Activated T-helper 1 cell treated with anti-CD3 and anti-CD28 coated beads, Interleukin-12 subunit alpha, Interleukin-12 subunit beta, Interleukin-2, Interleukin-4 antibody, amounts not matched to agents 30 ng/mL and 10 ng/mL and 1 ng/mL, durations not matched to agents 14 hours and 24 hours and 36 hours (primary cell): ENCODE data around the gene PIEZO2. TPM values are rescaled to one million over a fixed set of nuclear protein-coding genes. Genes with fewer than 3 reads are reported as not detected.

Source experiments
- DNase-seq: peaks from one replicate; pipeline ENCODE4 v3.0.0; 2021; ENCODE audit warnings: low spot score
- H3K27ac Mint-ChIP-seq: one replicate; pipeline ENCODE4 v1.8.0; 2021; ENCODE audit warnings: mild to moderate bottlenecking, mixed read lengths
- H3K27me3 Mint-ChIP-seq: one replicate; pipeline ENCODE4 v1.8.0; 2022; ENCODE audit warnings: mild to moderate bottlenecking, moderate library complexity, mixed read lengths; ENCODE audit not compliant: insufficient read depth
- H3K36me3 Mint-ChIP-seq: one replicate; pipeline ENCODE4 v1.8.0; 2021; ENCODE audit warnings: low read depth, mixed read lengths
- H3K4me1 Mint-ChIP-seq: one replicate; pipeline ENCODE4 v1.8.0; 2021; ENCODE audit warnings: low read depth, mixed read lengths
- H3K4me3 Mint-ChIP-seq: one replicate; pipeline ENCODE4 v1.8.0; 2021; ENCODE audit warnings: mild to moderate bottlenecking, moderate library complexity, mixed read lengths
- H3K9me3 Mint-ChIP-seq: one replicate; pipeline ENCODE4 v1.8.0; 2021; ENCODE audit warnings: mixed read lengths
- intact Hi-C: fragments of 100-400 bp; cut with micrococcal nuclease; formaldehyde crosslinking; loops from one replicate; pipeline ENCODE4 v1.15.1; 2024
- total RNA-seq: library from RNA; stranded (reverse); gene quantifications from 2 replicates; pipeline ENCODE4 v1.2.3, GENCODE V29; 2022

The PIEZO2 gene
- total RNA-seq, 1 donor from 2014 or later: not detected

DNA sequence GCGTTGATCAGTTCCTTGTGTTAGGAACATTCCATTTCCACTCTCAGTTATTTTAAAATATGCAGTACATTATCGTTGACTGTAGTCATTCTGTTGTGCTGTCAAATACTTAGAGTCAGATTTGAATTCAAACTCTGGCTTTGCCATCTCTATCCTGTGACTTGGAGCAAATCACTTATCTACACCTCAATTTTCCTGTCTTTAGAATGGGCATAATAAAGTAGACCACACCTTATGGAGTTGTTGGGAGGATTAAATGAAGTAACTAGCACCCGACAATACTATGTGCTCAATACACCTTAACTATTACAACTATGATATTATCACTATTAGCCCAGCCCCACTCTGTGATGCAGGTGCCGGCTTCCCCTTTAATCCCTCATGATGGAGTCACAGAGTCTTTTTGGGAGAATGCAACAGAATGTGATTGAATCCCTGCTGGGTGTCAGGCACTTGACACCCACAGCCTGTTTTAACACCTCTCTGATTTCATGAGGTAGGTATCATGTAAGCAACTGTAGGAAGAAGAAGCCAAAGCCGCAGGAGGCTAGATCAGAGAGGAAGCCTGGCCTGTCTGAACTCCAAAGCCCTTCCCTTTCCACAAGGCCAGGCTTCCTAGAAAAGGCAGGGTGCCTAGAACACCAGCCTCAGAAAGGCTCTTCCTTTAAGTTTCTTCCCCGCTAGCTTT, 315.1 kb downstream of the PIEZO2 start:
- Mint-ChIP-seq H3K27me3 (peaks cover 1% of the 10 kb centered on the region), H3K36me3 (no peaks in the 10 kb centered on the region), H3K27ac (no peak overlapping the region), H3K9me3 (no peaks in the 10 kb centered on the region), H3K4me1 (no peaks in the 10 kb centered on the region), H3K4me3 (no peak overlapping the region)
- DNase-seq: no peak
- intact Hi-C loops: no loop called here

DNA sequence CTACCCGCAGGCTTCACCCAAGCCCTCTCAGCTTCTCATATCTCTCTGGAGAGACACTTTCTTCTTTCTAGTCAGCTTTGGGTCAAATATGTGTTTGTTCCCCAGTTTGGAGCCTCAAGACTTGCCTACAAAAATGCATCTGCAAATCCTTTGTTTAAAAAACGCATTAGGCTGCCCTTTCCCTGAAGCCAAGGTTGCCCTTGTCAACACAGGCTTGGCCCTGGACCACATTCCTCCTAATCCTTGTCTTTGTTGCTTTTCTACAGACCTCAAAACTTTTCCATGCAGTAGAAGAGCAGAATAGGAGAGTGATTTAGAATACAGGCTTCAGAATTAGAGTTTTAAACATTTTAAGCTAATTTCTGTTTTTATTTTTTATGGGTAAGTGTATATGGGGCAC, 315.7 kb downstream of the PIEZO2 start:
- Mint-ChIP-seq H3K27ac (no peak overlapping the region), H3K4me3 (no peak overlapping the region), H3K4me1 (no peaks in the 10 kb centered on the region), H3K27me3 (peaks cover 1% of the 10 kb centered on the region), H3K9me3 (no peaks in the 10 kb centered on the region), H3K36me3 (no peaks in the 10 kb centered on the region)
- intact Hi-C loops: no loop called here
- no peak for DNase-seq

DNA sequence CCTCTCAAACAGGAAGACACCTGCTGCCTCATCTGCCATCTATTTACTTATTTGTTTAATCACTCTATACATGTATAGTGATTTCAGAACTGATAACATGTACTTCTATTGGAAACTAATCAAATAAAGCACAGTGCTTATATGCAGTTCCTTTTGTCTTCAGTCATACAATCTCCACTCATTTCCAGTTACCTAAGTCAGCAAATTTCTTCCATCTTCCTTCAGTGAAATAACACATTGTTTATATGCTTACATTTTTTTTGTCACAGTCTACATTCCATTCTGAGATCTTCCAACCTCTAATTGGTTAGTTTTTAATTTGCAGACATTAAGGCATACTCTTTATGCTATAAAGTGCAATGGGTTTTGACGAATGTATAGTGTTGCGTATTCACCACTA, 323.0 kb downstream of the PIEZO2 start:
- H3K4me3 Mint-ChIP-seq: no peak overlapping the region
- H3K27ac Mint-ChIP-seq: no peak overlapping the region
- H3K4me1 Mint-ChIP-seq: peaks cover 5% of the 10 kb centered on the region
- intact Hi-C loops: no loop called here
- no peaks in the 10 kb centered on the region for H3K9me3 Mint-ChIP-seq
- H3K27me3 Mint-ChIP-seq: peaks cover 10% of the 10 kb centered on the region
- H3K36me3 Mint-ChIP-seq: no peaks in the 10 kb centered on the region
- DNase-seq: no peak

DNA sequence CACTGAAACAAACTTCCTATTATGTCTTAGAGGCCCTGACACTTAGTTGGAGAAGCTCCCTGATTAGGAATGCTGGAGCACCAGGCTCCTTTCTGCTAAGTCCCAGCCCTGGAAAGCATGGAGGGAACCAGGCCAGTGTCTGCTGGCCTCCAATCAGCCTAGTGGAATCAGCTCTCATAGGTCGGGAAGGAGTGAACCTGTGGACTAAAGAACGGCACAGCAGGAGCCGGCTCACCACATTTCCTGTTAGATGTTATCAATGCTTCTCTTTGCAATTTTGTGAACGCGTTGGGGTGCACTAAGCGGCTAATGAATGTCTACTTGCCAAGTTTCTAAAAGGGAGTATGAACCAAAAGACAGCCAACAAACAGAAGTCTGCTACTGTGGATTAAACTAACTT, 326.9 kb downstream of the PIEZO2 start:
- Mint-ChIP-seq H3K36me3 (no peaks in the 10 kb centered on the region), H3K27ac (no peak overlapping the region), H3K27me3 (peaks cover 11% of the 10 kb centered on the region), H3K9me3 (peaks cover 10% of the 10 kb centered on the region), H3K4me1 (peaks cover 5% of the 10 kb centered on the region), H3K4me3 (no peak overlapping the region)
- no peak for DNase-seq
- intact Hi-C loops: no loop called here

DNA sequence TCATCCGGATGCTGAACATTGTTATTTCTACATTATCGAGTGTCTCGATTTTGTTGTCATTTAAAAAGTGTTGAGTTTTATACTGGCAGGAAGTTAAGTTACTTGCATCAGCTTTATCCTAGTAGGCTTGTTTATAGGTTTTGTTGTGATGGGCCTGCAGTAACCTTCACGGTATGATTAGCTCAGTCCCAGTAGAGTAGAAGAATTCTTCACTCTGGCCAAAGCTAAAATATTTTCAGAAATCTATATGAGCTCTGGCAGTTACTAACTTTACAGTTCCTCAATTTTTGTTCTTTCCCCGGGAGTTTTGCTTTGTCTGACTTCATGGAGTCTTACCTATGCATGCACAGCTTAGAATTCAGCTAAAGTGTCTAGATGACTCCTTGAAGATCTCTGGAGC, 328.7 kb downstream of the PIEZO2 start:
- H3K4me1 Mint-ChIP-seq: peaks cover 5% of the 10 kb centered on the region
- H3K36me3 Mint-ChIP-seq: no peaks in the 10 kb centered on the region
- H3K27ac Mint-ChIP-seq: no peak overlapping the region
- H3K9me3 Mint-ChIP-seq: peaks cover 10% of the 10 kb centered on the region
- intact Hi-C loops: no loop called here
- no peak overlapping the region for H3K4me3 Mint-ChIP-seq
- H3K27me3 Mint-ChIP-seq: peaks cover 11% of the 10 kb centered on the region
- no peak for DNase-seq

DNA sequence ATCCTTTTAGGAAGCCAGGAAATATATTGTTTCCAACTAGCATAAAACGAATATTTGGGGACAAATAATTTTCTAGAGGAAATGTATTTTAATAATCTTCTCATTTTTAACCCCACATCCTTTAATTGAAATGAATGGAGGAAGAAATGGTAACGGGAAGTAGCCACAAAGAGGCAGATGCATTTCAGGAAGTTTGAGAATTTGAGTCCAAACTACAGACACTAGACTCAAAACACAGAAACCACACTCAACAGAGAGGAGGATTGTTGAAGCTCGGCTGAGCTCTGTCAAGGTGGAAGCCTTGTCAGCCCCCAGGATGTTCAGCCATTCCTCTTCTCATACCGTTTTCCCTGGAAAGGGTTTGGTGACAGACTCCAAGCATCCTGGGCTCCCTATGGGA, 335.0 kb downstream of the PIEZO2 start:
- no peaks in the 10 kb centered on the region for H3K4me1 Mint-ChIP-seq
- H3K4me3 Mint-ChIP-seq: no peak overlapping the region
- DNase-seq: no peak
- H3K27ac Mint-ChIP-seq: no peak overlapping the region
- intact Hi-C loops: no loop called here
- peaks cover 2% of the 10 kb centered on the region for H3K27me3 Mint-ChIP-seq
- no peaks in the 10 kb centered on the region for H3K9me3 Mint-ChIP-seq
- no peaks in the 10 kb centered on the region for H3K36me3 Mint-ChIP-seq

DNA sequence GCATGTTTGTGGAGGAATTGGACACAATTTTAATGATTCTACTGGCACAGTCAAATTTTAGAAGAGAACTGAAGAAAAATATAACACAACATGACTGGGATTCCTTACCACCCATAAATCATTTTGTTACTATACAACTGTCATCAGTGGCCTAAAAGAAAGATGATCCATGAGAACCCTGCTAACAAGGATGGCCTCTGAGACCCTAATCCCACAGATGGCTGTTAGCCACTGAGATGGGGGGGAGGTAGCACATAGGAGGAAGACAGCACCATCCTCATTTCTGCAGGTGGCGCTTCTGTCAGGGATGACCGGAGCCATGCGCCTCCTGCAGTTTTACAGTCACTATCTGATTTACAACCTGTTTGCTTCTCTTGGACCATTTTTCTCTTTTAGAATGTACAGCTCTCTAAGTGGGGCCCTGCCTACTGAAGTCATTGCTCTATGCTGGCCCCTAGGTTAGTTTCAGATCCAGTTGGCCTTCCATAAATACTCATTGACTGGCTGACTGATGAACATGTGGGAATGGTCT, 343.7 kb downstream of the PIEZO2 start:
- Mint-ChIP-seq H3K27me3 (peaks cover 7% of the 10 kb centered on the region), H3K27ac (no peak overlapping the region), H3K9me3 (no peaks in the 10 kb centered on the region), H3K4me1 (no peaks in the 10 kb centered on the region), H3K4me3 (no peak overlapping the region), H3K36me3 (no peaks in the 10 kb centered on the region)
- DNase-seq: no peak
- intact Hi-C loops: no loop called here

DNA sequence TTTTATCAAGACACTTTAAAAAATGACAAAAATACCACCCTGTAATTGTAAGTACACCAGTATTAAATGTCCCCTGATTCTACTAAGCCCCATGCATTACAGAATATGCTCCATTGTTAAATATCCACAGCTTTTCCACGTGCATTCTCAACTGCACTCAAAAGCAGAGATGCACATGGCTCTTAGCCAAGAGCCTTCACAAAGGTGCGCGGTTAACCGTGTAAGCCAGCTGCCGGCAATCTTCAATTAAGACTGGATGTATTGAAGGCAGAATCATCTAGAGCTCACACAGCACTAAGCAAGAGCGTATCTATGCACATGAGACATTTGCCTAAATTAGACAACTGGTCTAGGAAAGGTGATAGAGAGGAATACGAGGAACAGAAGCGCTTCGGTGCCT, 345.2 kb downstream of the PIEZO2 start:
- no peak for DNase-seq
- no peak overlapping the region for H3K4me3 Mint-ChIP-seq
- H3K27me3 Mint-ChIP-seq: peaks cover 7% of the 10 kb centered on the region
- H3K27ac Mint-ChIP-seq: no peak overlapping the region
- intact Hi-C loops: no loop called here
- H3K4me1 Mint-ChIP-seq: no peaks in the 10 kb centered on the region
- H3K9me3 Mint-ChIP-seq: no peaks in the 10 kb centered on the region
- H3K36me3 Mint-ChIP-seq: no peaks in the 10 kb centered on the region

DNA sequence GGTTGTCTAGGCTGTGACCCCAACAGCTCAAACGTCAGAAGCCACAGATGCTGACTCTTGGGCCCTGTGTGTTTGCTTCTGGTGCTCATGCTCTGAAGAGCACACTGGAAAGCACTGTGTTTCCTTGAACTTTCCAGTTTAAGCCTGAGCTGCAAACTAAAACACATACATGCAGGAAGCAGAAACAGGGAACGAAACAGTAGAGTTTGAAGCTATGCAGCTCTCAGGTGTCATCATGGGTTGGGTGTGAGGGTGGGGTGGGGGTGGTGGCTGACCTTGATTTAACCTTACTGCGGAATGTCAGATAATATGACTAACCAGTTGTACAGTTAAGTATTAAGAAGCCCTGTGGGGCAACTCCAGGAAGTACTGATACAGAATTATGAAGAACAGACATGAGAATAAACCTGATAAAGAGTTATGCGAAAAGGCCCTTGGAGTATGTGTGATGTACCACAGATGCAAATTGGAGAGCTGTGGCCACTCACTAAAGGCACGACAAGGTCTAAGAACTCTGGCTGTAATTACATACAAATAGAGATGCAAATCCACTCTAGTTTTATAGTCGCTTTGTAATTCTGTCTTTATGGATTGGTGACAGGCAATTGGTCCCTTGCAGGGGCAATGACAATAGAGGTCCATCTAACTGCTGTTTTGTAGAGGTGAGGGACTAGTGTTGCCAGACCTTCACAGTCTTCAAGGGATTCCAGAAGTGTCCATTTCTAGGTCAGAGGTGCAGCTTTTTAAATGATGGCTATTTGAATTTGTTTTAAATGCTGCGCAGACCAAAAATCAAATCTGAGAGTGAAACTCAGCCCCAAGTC, 350.4 kb downstream of the PIEZO2 start:
- intact Hi-C loops: no loop called here
- H3K27me3 Mint-ChIP-seq: peaks cover 6% of the 10 kb centered on the region
- H3K4me3 Mint-ChIP-seq: no peak overlapping the region
- no peaks in the 10 kb centered on the region for H3K36me3 Mint-ChIP-seq
- no peaks in the 10 kb centered on the region for H3K9me3 Mint-ChIP-seq
- no peak for DNase-seq
- no peaks in the 10 kb centered on the region for H3K4me1 Mint-ChIP-seq
- H3K27ac Mint-ChIP-seq: no peak overlapping the region

DNA sequence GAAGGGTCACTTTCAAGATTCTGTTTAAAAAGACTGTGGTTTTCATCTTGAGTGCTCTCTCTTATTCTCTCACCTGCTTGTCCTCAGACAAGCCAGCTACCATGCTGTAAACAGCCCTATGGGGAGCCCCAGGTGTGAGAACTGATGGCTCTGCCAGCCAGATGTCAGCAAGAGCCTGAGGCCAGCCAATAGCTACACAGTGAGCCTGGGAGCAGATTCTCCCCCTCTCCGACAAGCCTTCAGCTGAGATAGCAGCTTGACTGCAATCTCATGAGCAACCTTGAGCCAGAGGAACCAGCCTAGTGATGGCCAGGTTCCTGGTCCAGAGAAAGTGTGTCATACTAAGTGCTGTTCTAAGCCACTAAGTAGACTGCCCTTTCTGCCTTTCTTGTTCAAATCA, 351.5 kb downstream of the PIEZO2 start:
- no peak for DNase-seq
- no peaks in the 10 kb centered on the region for H3K36me3 Mint-ChIP-seq
- no peak overlapping the region for H3K27ac Mint-ChIP-seq
- peaks cover 6% of the 10 kb centered on the region for H3K27me3 Mint-ChIP-seq
- H3K4me3 Mint-ChIP-seq: no peak overlapping the region
- no peaks in the 10 kb centered on the region for H3K9me3 Mint-ChIP-seq
- H3K4me1 Mint-ChIP-seq: no peaks in the 10 kb centered on the region
- intact Hi-C loops: no loop called here

DNA sequence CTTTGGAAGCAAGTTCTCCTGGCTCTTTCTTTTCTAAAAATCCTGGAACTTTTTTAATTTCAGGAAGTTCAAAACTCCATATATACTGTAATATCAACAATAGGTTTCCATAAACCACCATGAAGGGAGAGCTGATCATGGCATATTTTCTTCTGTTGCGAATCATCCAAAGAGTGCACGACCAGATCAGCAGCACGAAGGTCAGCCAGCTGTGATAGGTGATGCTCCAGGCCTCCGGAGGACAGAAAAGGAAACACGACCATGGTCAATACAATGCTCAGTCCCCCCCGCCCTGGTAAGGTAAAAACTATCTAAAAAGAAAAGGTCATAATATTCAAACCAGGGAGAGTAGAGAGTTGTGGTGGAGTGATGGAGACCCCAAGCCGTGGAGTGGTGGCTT, 354.6 kb downstream of the PIEZO2 start:
- DNase-seq: no peak
- no peak overlapping the region for H3K27ac Mint-ChIP-seq
- H3K9me3 Mint-ChIP-seq: no peaks in the 10 kb centered on the region
- H3K27me3 Mint-ChIP-seq: peaks cover 21% of the 10 kb centered on the region
- no peak overlapping the region for H3K4me3 Mint-ChIP-seq
- intact Hi-C loops: no loop called here
- no peaks in the 10 kb centered on the region for H3K36me3 Mint-ChIP-seq
- H3K4me1 Mint-ChIP-seq: no peaks in the 10 kb centered on the region

DNA sequence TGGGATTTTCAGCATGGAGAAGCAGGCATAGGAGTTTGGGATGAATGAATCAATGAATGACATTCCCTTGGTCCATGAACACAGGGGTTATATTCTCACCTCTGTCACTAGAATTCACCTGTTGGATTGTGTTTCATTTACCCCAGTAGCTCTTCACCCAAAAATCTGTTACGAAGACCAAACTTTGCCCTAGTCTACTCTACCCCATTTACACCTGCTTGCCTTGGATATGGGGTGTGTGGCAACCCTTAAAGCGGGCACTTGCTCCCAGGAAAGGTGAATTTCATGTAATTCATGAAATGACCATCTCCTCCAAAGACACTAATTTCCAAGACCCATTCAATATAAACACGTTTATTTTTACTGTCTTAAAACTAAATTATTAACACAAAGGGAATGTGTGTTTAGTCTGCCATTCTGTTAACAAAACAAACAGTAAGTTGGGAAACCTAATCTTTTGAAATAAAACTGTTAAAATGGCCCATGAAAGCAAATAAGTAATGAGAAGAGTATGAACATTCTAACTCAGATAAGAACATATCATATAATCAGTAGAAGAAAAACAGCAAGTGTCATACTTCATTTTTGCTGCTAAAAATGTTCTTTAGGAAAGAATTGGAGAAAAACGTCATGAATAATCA, 355.5 kb downstream of the PIEZO2 start:
- Mint-ChIP-seq H3K27me3 (peaks cover 28% of the 10 kb centered on the region), H3K4me1 (peaks cover 5% of the 10 kb centered on the region), H3K4me3 (no peak overlapping the region), H3K27ac (no peak overlapping the region), H3K36me3 (peaks cover 2% of the 10 kb centered on the region), H3K9me3 (no peaks in the 10 kb centered on the region)
- no peak for DNase-seq
- intact Hi-C loops: no loop called here

DNA sequence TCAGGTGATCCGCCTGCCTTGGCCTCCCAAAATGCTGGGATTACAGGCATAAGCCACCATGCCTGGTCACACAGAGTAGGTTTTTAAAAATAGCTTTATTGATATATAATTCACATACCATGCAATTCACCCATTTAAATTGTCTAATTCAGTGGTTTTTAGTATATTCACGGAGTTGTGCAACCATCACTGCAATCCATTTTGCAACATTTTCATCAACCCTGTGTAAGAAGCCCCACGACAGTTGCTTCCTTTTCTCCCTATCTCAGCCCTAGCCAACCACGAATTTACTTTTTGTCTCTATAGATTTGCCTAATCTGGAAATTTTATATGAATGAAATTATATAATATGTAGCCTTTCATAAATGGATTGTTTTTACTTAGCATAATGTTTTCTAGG, 357.2 kb downstream of the PIEZO2 start:
- Mint-ChIP-seq H3K36me3 (peaks cover 2% of the 10 kb centered on the region), H3K4me1 (peaks cover 9% of the 10 kb centered on the region), H3K4me3 (no peak overlapping the region), H3K27me3 (peaks cover 29% of the 10 kb centered on the region), H3K9me3 (no peaks in the 10 kb centered on the region), H3K27ac (no peak overlapping the region)
- DNase-seq: no peak
- intact Hi-C loops: no loop called here
